Glutamatergic neuron (in vitro differentiated cells): ENCODE measurements around the gene SPANXN4. TPM values are rescaled to one million over a fixed set of nuclear protein-coding genes. Genes with fewer than 3 reads are reported as not detected.

ENCODE experiments used
- DNase-seq: peaks from one replicate; pipeline ENCODE4 v3.0.0; 2022
- H3K27ac Mint-ChIP-seq: one replicate; pipeline ENCODE4 v1.8.0; 2020; ENCODE audit warnings: mild to moderate bottlenecking, mixed read lengths, inconsistent platforms; ENCODE audit not compliant: unreplicated experiment
- H3K27me3 Mint-ChIP-seq: one replicate; pipeline ENCODE4 v1.8.0; 2020; ENCODE audit warnings: mild to moderate bottlenecking, moderate library complexity, mixed read lengths, inconsistent platforms; ENCODE audit not compliant: unreplicated experiment
- H3K36me3 Mint-ChIP-seq: one replicate; pipeline ENCODE4 v1.8.0; 2020; ENCODE audit warnings: mild to moderate bottlenecking, mixed read lengths, inconsistent platforms; ENCODE audit not compliant: unreplicated experiment
- H3K4me1 Mint-ChIP-seq: one replicate; pipeline ENCODE4 v1.8.0; 2020; ENCODE audit warnings: mild to moderate bottlenecking, low read depth, mixed read lengths, inconsistent platforms; ENCODE audit not compliant: unreplicated experiment
- H3K4me3 Mint-ChIP-seq: one replicate; pipeline ENCODE4 v1.8.0; 2020; ENCODE audit warnings: mild to moderate bottlenecking, mixed read lengths, inconsistent platforms; ENCODE audit not compliant: unreplicated experiment
- H3K9me3 Mint-ChIP-seq: one replicate; pipeline ENCODE4 v1.8.0; 2020; ENCODE audit warnings: mild to moderate bottlenecking, moderate library complexity, mixed read lengths, inconsistent platforms; ENCODE audit not compliant: unreplicated experiment
- CTCF ChIP-seq: fragments of 200-600 bp; sonication (generic); IDR thresholded peaks from one replicate; pipeline ENCODE4 v1.5.0; 2021; ENCODE audit not compliant: partially characterized antibody, unreplicated experiment
- total RNA-seq: library from RNA; stranded (reverse); fragmentation: NEBNext Ultra II Directional; extraction: Animal tissue kit (Norgen Biotek cat#: 25700); gene quantifications from one replicate; pipeline ENCODE4 v1.2.1, GENCODE V29; 2021; ENCODE audit not compliant: unreplicated experiment

Gene SPANXN4
- total RNA-seq, 1 donor from 2014 or later: not detected

- Mint-ChIP-seq H3K4me1 (no peaks in the 10 kb centered on the region), H3K36me3 (no peaks in the 10 kb centered on the region), H3K27me3 (no peaks in the 10 kb centered on the region), H3K4me3 (no peak overlapping the region), H3K9me3 (no peaks in the 10 kb centered on the region), H3K27ac (no peak overlapping the region)
- TF ChIP-seq CTCF: no peak
- no peak for DNase-seq
Observed at GRCh38 chrX:143047511-143047910, 21.8 kb downstream of the SPANXN4 start.

GRCh38 chrX:143058120-143058519 lies 32.4 kb downstream of the SPANXN4 start:
- no peak overlapping the region for H3K4me3 Mint-ChIP-seq
- H3K27ac Mint-ChIP-seq: no peak overlapping the region
- DNase-seq: no peak
- H3K4me1 Mint-ChIP-seq: peaks cover 2% of the 10 kb centered on the region
- H3K9me3 Mint-ChIP-seq: no peaks in the 10 kb centered on the region
- no peak for TF ChIP-seq CTCF
- H3K27me3 Mint-ChIP-seq: peaks cover 2% of the 10 kb centered on the region
- H3K36me3 Mint-ChIP-seq: no peaks in the 10 kb centered on the region

GRCh38 chrX:143081231-143081630 lies 55.5 kb downstream of the SPANXN4 start:
- H3K4me1 Mint-ChIP-seq: no peaks in the 10 kb centered on the region
- H3K27me3 Mint-ChIP-seq: no peaks in the 10 kb centered on the region
- H3K4me3 Mint-ChIP-seq: no peak overlapping the region
- DNase-seq: no peak
- no peak overlapping the region for H3K27ac Mint-ChIP-seq
- no peaks in the 10 kb centered on the region for H3K36me3 Mint-ChIP-seq
- no peak for TF ChIP-seq CTCF
- peaks cover 2% of the 10 kb centered on the region for H3K9me3 Mint-ChIP-seq

GRCh38 chrX:143082537-143082936 lies 56.8 kb downstream of the SPANXN4 start:
- Mint-ChIP-seq H3K27me3 (no peaks in the 10 kb centered on the region), H3K36me3 (no peaks in the 10 kb centered on the region), H3K9me3 (peaks cover 2% of the 10 kb centered on the region), H3K4me3 (no peak overlapping the region), H3K4me1 (no peaks in the 10 kb centered on the region), H3K27ac (no peak overlapping the region)
- no peak for DNase-seq
- no peak for TF ChIP-seq CTCF
